Measurements from ENCODE around the gene TTC34. TPM values are rescaled to one million over a fixed set of nuclear protein-coding genes. Genes with fewer than 3 reads are reported as not detected.

TTC34 gene
- polyA plus RNA-seq, 1 experiment, result 0.11 TPM

DNA sequence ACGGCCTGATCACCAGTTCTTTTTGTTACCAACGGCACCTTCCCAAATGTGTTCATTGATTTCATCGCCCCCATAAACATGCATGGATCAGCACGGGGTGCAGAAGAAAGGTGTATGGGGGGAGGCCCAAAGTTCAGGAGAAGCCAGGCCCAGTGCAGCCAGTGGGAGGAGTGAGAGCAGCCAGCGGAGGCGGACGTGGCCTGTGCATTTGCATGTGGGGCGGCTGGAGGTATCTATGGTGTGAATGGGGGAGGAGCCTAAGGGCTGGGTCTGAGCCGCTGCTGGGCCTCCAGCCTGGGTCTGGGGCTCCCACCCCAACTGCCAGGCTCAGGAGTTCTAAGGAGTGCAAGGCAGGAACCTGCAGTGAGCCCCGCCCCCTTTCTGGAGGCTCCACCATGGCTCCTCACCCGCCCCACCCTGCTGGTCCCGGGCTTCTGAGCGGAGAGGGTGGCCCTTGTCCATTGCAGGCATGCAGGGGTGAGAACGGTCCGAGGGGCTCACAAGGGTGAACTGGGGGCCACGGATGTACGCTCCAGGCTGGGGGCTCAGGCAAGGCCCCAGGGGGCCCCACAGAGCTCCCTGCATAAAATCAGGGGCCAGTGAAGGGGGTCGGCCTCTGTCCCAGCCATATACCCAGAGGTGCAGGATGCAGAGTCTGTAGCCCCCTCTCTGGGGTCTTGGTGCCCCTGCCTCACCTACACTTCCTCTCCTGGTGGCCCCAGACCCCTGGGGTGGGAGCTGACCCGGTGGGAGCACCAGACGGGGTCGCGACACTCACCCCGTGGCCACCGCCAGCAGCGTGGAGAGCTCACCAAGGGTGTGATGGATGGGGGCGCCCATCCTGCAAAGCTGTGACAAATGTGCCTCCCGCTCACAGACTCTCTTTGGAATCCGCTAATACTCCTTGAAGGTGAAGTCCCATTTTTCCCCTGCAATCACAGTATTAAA is 31.3 kb upstream of the TTC34 start:
- H3K36me3 ChIP-seq (ENCODE audit: control insufficient read depth, insufficient read depth, low read length), result no peaks in the 10 kb centered on the region
- POLR2A ChIA-PET, result no interaction called here
- CTCF ChIA-PET, result no interaction called here
- H3K4me3 ChIP-seq (ENCODE audit: low read depth, low read length), result no peak overlapping the region
- no peak for DNase-seq (ENCODE audit: low read depth)
- no peaks in the 10 kb centered on the region for H3K27me3 ChIP-seq (ENCODE audit: control insufficient read depth, insufficient read depth, low read length)
- TF ChIP-seq, protein P1, sequence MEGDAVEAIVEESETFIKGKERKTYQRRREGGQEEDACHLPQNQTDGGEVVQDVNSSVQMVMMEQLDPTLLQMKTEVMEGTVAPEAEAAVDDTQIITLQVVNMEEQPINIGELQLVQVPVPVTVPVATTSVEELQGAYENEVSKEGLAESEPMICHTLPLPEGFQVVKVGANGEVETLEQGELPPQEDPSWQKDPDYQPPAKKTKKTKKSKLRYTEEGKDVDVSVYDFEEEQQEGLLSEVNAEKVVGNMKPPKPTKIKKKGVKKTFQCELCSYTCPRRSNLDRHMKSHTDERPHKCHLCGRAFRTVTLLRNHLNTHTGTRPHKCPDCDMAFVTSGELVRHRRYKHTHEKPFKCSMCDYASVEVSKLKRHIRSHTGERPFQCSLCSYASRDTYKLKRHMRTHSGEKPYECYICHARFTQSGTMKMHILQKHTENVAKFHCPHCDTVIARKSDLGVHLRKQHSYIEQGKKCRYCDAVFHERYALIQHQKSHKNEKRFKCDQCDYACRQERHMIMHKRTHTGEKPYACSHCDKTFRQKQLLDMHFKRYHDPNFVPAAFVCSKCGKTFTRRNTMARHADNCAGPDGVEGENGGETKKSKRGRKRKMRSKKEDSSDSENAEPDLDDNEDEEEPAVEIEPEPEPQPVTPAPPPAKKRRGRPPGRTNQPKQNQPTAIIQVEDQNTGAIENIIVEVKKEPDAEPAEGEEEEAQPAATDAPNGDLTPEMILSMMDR (IDR thresholded peaks at IDR 0.05; ENCODE audit: insufficient read depth, low read depth, low read length), result no peak

DNA sequence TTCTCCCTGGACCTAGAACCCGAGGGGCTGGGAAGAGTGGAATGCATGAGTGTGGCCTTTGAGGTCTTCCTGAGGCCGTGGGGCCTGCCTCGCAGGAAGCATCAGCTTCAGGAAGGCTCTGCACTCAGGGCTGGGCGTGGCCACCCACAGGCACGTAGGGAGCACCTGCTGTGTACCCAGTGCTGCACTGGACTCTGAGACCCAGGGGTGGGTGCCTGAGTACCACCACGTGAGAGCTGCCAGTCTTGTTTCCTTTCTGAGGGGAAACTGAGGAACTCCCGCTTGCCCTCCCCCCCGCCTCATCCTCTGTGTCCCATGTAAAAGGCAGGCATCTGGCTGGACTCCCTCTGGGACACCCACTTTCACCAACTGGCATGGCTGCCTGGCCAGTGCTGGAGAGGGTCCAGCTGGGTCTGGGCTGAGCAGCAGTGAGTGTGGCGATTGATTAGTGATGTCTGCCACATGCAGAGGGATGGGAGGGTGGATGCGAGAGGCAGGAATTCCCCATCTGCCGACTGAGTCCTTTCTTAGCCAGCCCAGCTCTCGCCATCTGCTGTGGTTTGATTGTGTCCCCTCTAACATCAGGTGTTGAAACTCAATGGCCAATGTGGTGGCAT is 30.2 kb upstream of the TTC34 start:
- CTCF ChIA-PET, result no interaction called here
- Histone ChIP-seq H3K4me3 (ENCODE audit: low read depth, low read length) (no peak overlapping the region), H3K27me3 (ENCODE audit: control insufficient read depth, insufficient read depth, low read length) (no peaks in the 10 kb centered on the region), H3K36me3 (ENCODE audit: control insufficient read depth, insufficient read depth, low read length) (no peaks in the 10 kb centered on the region)
- no peak for DNase-seq (ENCODE audit: low read depth)
- TF ChIP-seq, protein P1 (IDR thresholded peaks at IDR 0.05; ENCODE audit: insufficient read depth, low read depth, low read length), result no peak
- POLR2A ChIA-PET, result no interaction called here

DNA sequence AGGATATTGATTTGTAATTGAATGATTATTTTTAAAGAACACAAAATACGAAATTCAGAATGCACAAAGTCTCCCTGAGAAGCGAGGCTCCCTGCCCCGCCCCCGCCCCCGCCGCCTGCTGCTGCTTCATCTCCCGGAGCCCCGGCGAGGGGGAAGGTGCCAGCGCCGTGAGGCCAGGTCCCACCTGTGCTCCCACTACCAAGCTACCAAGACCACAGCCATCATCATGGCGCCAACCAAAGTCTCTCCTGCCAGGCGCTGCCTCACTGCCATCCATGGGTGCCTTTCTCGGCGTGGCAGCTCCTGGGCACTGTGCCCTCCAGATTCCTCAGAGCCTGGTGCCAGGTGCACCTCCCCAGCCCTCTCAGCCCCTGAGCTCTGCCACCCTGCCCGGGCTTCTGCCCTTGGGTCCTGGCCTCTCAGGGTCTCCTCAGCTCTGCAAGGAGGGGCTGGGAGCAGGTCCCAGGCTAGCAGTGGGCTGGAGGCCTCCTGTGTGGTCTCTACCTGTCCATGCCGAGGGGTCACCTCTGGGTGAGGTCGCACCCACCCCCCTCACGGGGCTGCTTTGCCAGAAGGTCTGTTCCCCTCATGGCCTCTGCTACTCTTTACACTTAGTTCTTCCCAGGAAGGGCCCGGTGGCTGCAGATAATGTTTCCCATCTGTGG is 29.4 kb upstream of the TTC34 start:
- no peak for DNase-seq (ENCODE audit: low read depth)
- H3K36me3 ChIP-seq (ENCODE audit: control insufficient read depth, insufficient read depth, low read length), result no peaks in the 10 kb centered on the region
- TF ChIP-seq, protein P1 (IDR thresholded peaks at IDR 0.05; ENCODE audit: insufficient read depth, low read depth, low read length), result no peak
- POLR2A ChIA-PET, result no interaction called here
- no peaks in the 10 kb centered on the region for H3K27me3 ChIP-seq (ENCODE audit: control insufficient read depth, insufficient read depth, low read length)
- H3K4me3 ChIP-seq (ENCODE audit: low read depth, low read length), result no peak overlapping the region
- CTCF ChIA-PET, result no interaction called here

DNA sequence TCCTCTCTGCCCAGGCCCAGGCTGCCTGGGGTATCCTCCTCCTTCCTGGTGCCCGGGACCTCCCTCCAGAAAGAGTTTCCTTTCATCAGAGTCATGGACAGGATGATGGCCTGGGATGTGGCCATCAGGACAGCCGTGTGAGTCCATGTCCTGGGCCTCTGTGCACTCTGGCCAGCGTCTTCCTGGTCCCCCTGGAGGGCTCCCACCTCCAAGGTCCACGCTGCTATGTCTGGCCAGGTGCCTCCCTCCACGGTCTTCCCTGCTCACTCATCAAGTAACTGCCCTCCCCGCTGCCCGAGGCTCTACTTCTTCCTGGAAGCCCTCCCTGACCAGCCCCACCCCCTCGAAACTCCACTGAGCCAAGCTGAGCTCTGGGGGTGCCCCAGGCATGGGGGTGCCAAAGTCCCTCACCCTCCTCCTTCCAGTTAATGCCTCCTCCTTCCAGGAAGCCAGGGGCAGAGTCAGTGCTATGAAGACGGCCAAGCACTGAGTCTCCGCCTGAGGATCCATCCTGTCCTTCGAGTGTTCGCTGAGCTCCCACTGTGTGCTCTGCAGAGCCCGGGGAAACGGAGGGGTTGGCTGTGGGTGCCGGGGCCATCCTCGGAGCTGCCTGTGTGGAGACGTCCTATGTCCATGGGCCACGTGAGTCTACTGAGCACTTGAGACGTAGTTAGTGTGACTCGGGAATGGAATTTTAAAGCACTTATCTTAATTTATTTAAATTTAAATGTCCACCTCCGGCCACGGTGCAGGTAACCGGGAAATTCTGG is 28.5 kb upstream of the TTC34 start:
- CTCF ChIA-PET, result no interaction called here
- H3K36me3 ChIP-seq (ENCODE audit: control insufficient read depth, insufficient read depth, low read length), result no peaks in the 10 kb centered on the region

More for the DNA sequence above, 28.5 kb upstream of the TTC34 start:
- TF ChIP-seq, protein P1 (IDR thresholded peaks at IDR 0.05; ENCODE audit: insufficient read depth, low read depth, low read length), result no peak
- no peak for DNase-seq (ENCODE audit: low read depth)
- POLR2A ChIA-PET, result no interaction called here
- no peak overlapping the region for H3K4me3 ChIP-seq (ENCODE audit: low read depth, low read length)
- no peaks in the 10 kb centered on the region for H3K27me3 ChIP-seq (ENCODE audit: control insufficient read depth, insufficient read depth, low read length)
